H1 (cell line): ENCODE results near the gene TNS3.

Experiments used
- ATF2 ChIP-seq: IDR thresholded peaks from 2 replicates; pipeline ENCODE4 v1.6.1; 2012; ENCODE audit warnings: low read length, inconsistent platforms
- CBX5 ChIP-seq: fragments of 300-800, 300-1000 bp; sonication (generic); IDR thresholded peaks from 2 replicates; pipeline ENCODE4 v1.7.1; 2016; ENCODE audit warnings: antibody characterized with exemption, low read length, low read depth
- CEBPB ChIP-seq: IDR thresholded peaks from 2 replicates; pipeline ENCODE4 v1.6.1; 2012; ENCODE audit warnings: low read depth, low read length
- CHD1 ChIP-seq: IDR thresholded peaks from 2 replicates; pipeline ENCODE4 v1.6.1; 2012; ENCODE audit warnings: low read depth, low read length, improper control_type of control experiment
- CTCF ChIP-seq, 3 experiments: IDR thresholded peaks; 1 replicate in 2 of 3; 2 replicates in 1 of 3; pipeline versions ENCODE4 v1.5.1 to v1.6.1; 2011; ENCODE audit warnings: low read length in 3 of 3, mild to moderate bottlenecking in 3 of 3, inconsistent platforms in 2 of 3, low read depth in 1 of 3, moderate library complexity in 1 of 3; ENCODE audit not compliant: insufficient read depth in 1 of 3; ENCODE audit errors: control extremely low read depth in 1 of 3
- EP300 ChIP-seq, 2 experiments: IDR thresholded peaks; 1 replicate in 1 of 2; 2 replicates in 1 of 2; pipeline ENCODE4 v1.6.1; 2011 to 2012; ENCODE audit warnings: low read depth in 2 of 2, low read length in 2 of 2, mild to moderate bottlenecking in 2 of 2, borderline replicate concordance in 1 of 2, inconsistent platforms in 1 of 2, moderate library complexity in 1 of 2
- GABPA ChIP-seq: IDR thresholded peaks from 2 replicates; pipeline ENCODE4 v1.6.1; 2011; ENCODE audit warnings: mild to moderate bottlenecking, low read length, moderate library complexity, borderline replicate concordance; ENCODE audit not compliant: insufficient read depth
- JUN ChIP-seq: IDR thresholded peaks from 2 replicates; pipeline ENCODE4 v1.6.1; 2011; ENCODE audit warnings: low read depth, mild to moderate bottlenecking, improper control_type of control experiment, low read length
- KDM1A ChIP-seq: fragments of 200-600, 300-600 bp; sonication (generic); IDR thresholded peaks from 2 replicates; pipeline ENCODE4 v1.7.1; 2016; ENCODE audit warnings: mild to moderate bottlenecking, low read length, borderline replicate concordance
- POLR2AphosphoS5 ChIP-seq: IDR thresholded peaks from 2 replicates; pipeline ENCODE4 v1.6.1; 2011; ENCODE audit warnings: low read depth, low read length
- RFX5 ChIP-seq: IDR thresholded peaks from 2 replicates; pipeline ENCODE4 v1.6.1; 2011; ENCODE audit warnings: low read depth, low read length, improper control_type of control experiment, borderline replicate concordance
- SP1 ChIP-seq: IDR thresholded peaks from 2 replicates; pipeline ENCODE4 v1.6.1; 2011; ENCODE audit warnings: low read depth, low read length
- TAF1 ChIP-seq: IDR thresholded peaks from 2 replicates; pipeline ENCODE4 v1.6.1; 2011; ENCODE audit warnings: mild to moderate bottlenecking, low read depth, low read length

DNA sequence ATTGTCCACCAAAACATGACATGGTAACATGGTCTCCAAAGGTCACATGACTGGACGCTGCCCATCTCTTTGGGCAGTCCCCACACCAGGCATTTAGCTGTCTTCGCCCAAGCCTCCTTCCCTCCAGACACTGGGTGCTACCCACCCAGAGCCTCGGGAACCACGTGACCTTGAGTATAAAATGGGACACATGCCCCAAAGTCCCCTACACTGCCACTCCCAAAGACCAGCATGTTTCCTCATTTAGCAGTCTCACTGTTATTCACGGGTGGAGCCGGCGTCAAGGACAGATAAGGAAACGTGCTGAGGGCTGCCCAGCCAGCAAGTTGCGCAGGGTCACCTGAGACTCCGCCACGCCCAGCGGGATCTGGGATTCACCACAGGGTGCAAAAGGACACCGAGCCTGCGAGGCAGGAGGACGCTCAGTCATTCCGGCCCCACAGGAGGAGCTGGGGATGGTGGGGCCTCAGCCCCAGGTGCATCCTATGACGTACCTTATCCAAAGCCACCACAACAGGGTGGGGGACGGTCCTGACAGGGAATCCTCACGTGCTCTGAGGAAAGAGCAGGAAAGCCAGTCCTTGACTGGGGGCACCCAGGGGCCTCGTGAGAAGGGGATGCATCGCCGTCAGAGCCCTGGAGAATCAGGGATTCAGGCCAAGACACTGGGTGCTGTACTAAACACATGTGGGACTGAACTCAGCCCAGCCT lies 226.9 kb downstream of the TNS3 start:
- TF ChIP-seq JUN (no peak), POLR2AphosphoS5 (no peak), CTCF (IDR thresholded peaks at IDR 0.05; ENCODE audit: control extremely low read depth in 1 of 3, insufficient read depth in 1 of 3, low read depth in 1 of 3, low read length in 3 of 3) (no peak), TAF1 (no peak), GABPA (no peak), EP300 (IDR thresholded peaks at IDR 0.05; ENCODE audit: borderline replicate concordance in 1 of 2, low read depth in 2 of 2, low read length in 2 of 2) (no peak), ATF2 (no peak), KDM1A (no peak), SP1 (no peak), CHD1 (no peak), CEBPB (no peak), CBX5 (no peak), RFX5 (no peak)
